H9 (cell line): ENCODE measurements around the gene ELMOD3. TPM values are rescaled to one million over a fixed set of nuclear protein-coding genes. Genes with fewer than 3 reads are reported as not detected.

ENCODE experiments used
- DNase-seq: peaks from one replicate; pipeline ENCODE4 v3.0.0-alpha.2; 2017
- H2AFZ ChIP-seq: one replicate; pipeline ENCODE4 v1.6.1; 2013; ENCODE audit warnings: mild to moderate bottlenecking, low read length, control low read depth, moderate library complexity
- H2AK5ac ChIP-seq: 2 replicates; pipeline ENCODE4 v1.6.1; 2013; ENCODE audit warnings: low read length, control low read depth, mixed read lengths; ENCODE audit not compliant: insufficient read length
- H2BK120ac ChIP-seq: one replicate; pipeline ENCODE4 v1.6.1; 2013; ENCODE audit warnings: low read depth, mild to moderate bottlenecking, low read length, control low read depth, inconsistent platforms; ENCODE audit not compliant: poor library complexity, severe bottlenecking
- H2BK12ac ChIP-seq: 2 replicates; pipeline ENCODE4 v1.6.1; 2013; ENCODE audit warnings: low read length, control low read depth, mixed read lengths, low read depth; ENCODE audit not compliant: insufficient read length
- H2BK15ac ChIP-seq: 2 replicates; pipeline ENCODE4 v1.6.1; 2013; ENCODE audit warnings: low read depth, low read length, control low read depth
- H2BK20ac ChIP-seq: one replicate; pipeline ENCODE4 v1.6.1; 2013; ENCODE audit warnings: low read depth, mild to moderate bottlenecking, low read length, control low read depth, inconsistent platforms; ENCODE audit not compliant: poor library complexity, severe bottlenecking
- H2BK5ac ChIP-seq: 2 replicates; pipeline ENCODE4 v1.6.1; 2013; ENCODE audit warnings: low read length, control low read depth, mixed read lengths; ENCODE audit not compliant: insufficient read length
- H3K14ac ChIP-seq: 2 replicates; pipeline ENCODE4 v1.6.1; 2013; ENCODE audit warnings: low read length, control low read depth; ENCODE audit not compliant: insufficient read depth
- H3K18ac ChIP-seq: 2 replicates; pipeline ENCODE4 v1.6.1; 2013; ENCODE audit warnings: low read depth, mild to moderate bottlenecking, mixed read lengths, low read length, control low read depth; ENCODE audit not compliant: insufficient read length
- H3K23ac ChIP-seq: 2 replicates; pipeline ENCODE4 v1.6.1; 2013; ENCODE audit warnings: low read length, control low read depth, mixed read lengths, low read depth; ENCODE audit not compliant: insufficient read length
- H3K23me2 ChIP-seq: 2 replicates; pipeline ENCODE4 v1.6.1; 2013; ENCODE audit warnings: low read depth, mild to moderate bottlenecking, mixed read lengths, low read length, control low read depth; ENCODE audit not compliant: insufficient read length, poor library complexity, severe bottlenecking
- H3K27ac ChIP-seq: 2 replicates; pipeline ENCODE4 v1.5.1; 2013; ENCODE audit warnings: low read length, control low read depth, mixed read lengths, low read depth; ENCODE audit not compliant: insufficient read length
- H3K27me3 ChIP-seq: 2 replicates; pipeline ENCODE4 v1.6.1; 2013; ENCODE audit warnings: low read length, control low read depth, inconsistent platforms; ENCODE audit not compliant: insufficient read depth
- H3K4ac ChIP-seq: 2 replicates; pipeline ENCODE4 v1.6.1; 2013; ENCODE audit warnings: low read depth, mild to moderate bottlenecking, control low read depth, inconsistent platforms, low read length, moderate library complexity
- H3K4me1 ChIP-seq: 2 replicates; pipeline ENCODE4 v1.6.1; 2013; ENCODE audit warnings: low read length, control low read depth, inconsistent platforms; ENCODE audit not compliant: insufficient read depth
- H3K4me2 ChIP-seq: 2 replicates; pipeline ENCODE4 v1.6.1; 2013; ENCODE audit warnings: low read length, control low read depth, mixed read lengths; ENCODE audit not compliant: insufficient read length, insufficient read depth
- H3K56ac ChIP-seq: 2 replicates; pipeline ENCODE4 v1.6.1; 2013; ENCODE audit warnings: low read depth, mild to moderate bottlenecking, mixed read lengths, low read length, control low read depth; ENCODE audit not compliant: insufficient read length
- H3K79me1 ChIP-seq: 2 replicates; pipeline ENCODE4 v1.6.1; 2013; ENCODE audit warnings: low read depth, mild to moderate bottlenecking, moderate library complexity, low read length, control low read depth, inconsistent platforms; ENCODE audit not compliant: insufficient read depth, poor library complexity, severe bottlenecking
- H3K79me2 ChIP-seq: 2 replicates; pipeline ENCODE4 v1.6.1; 2013; ENCODE audit warnings: low read length, control low read depth, inconsistent platforms; ENCODE audit not compliant: insufficient read depth
- H3K9ac ChIP-seq: 2 replicates; pipeline ENCODE4 v1.6.1; 2013; ENCODE audit warnings: low read length, control low read depth, mixed read lengths; ENCODE audit not compliant: insufficient read length; ENCODE audit errors: extremely low read depth
- H3K9me3 ChIP-seq: one replicate; pipeline ENCODE4 v1.6.1; 2013; ENCODE audit warnings: low read depth, low read length, inconsistent platforms; ENCODE audit not compliant: control insufficient read depth
- H3T11ph ChIP-seq: one replicate; pipeline ENCODE4 v1.6.1; 2013; ENCODE audit warnings: mild to moderate bottlenecking, low read length, control low read depth, inconsistent platforms
- H4K20me1 ChIP-seq: one replicate; pipeline ENCODE4 v1.6.1; 2013; ENCODE audit not compliant: control insufficient read depth, insufficient read length, insufficient read depth
- H4K5ac ChIP-seq: 2 replicates; pipeline ENCODE4 v1.6.1; 2013; ENCODE audit warnings: low read depth, mild to moderate bottlenecking, mixed read lengths, low read length, control low read depth; ENCODE audit not compliant: insufficient read length
- H4K8ac ChIP-seq: replicated peaks from 2 replicates; pipeline ENCODE4 v1.6.1; 2013; ENCODE audit warnings: low read length, control low read depth, mixed read lengths, low read depth; ENCODE audit not compliant: insufficient read length
- H4K91ac ChIP-seq: 2 replicates; pipeline ENCODE4 v1.6.1; 2013; ENCODE audit warnings: low read depth, mild to moderate bottlenecking, moderate library complexity, mixed read lengths, low read length, control low read depth; ENCODE audit not compliant: insufficient read length
- H3K27ac Mint-ChIP-seq, 3 experiments: 2 replicates in 2 of 3; 3 replicates in 1 of 3; pipeline ENCODE4 v1.8.0; 2020 to 2021; ENCODE audit warnings: mixed read lengths in 3 of 3, mild to moderate bottlenecking in 1 of 3, moderate library complexity in 1 of 3
- H3K27me3 Mint-ChIP-seq: 2 replicates; pipeline ENCODE4 v1.8.0; 2021; ENCODE audit warnings: low read depth, mild to moderate bottlenecking, moderate library complexity, mixed read lengths
- H3K36me3 Mint-ChIP-seq, 3 experiments: 2 replicates in 2 of 3; 3 replicates in 1 of 3; pipeline ENCODE4 v1.8.0; 2020 to 2021; ENCODE audit warnings: low read depth in 3 of 3, mixed read lengths in 3 of 3; ENCODE audit not compliant: insufficient read depth in 1 of 3
- H3K4me1 Mint-ChIP-seq, 2 experiments: 2 replicates each; pipeline ENCODE4 v1.8.0; 2020; ENCODE audit warnings: mixed read lengths in 2 of 2
- H3K4me3 Mint-ChIP-seq, 2 experiments: 2 replicates in 1 of 2; 3 replicates in 1 of 2; pipeline ENCODE4 v1.8.0; 2020 to 2021; ENCODE audit warnings: mild to moderate bottlenecking in 2 of 2, mixed read lengths in 2 of 2, moderate library complexity in 1 of 2
- H3K9me3 Mint-ChIP-seq, 2 experiments: 2 replicates in 1 of 2; 3 replicates in 1 of 2; pipeline ENCODE4 v1.8.0; 2020; ENCODE audit warnings: mild to moderate bottlenecking in 2 of 2, mixed read lengths in 2 of 2, moderate library complexity in 1 of 2
- CTCF ChIP-seq: fragments of 200-600 bp; sonication (generic); conservative IDR thresholded peaks from 3 replicates; pipeline ENCODE4 v1.8.0; 2021; ENCODE audit warnings: antibody characterized with exemption, mild to moderate bottlenecking
- WGBS: extraction: QIAGEN DNeasy Blood & Tissue Kit; methylation state at CpG from one replicate; pipeline ENCODE4 v1.1.7; 2013; ENCODE audit warnings: missing lambda C conversion rate, low lambda C conversion rate, mixed read lengths; ENCODE audit not compliant: insufficient read length; ENCODE audit errors: extremely low coverage; 5-methylcytosine and 5-hydroxymethylcytosine counted together
- total RNA-seq: library from RNA; stranded (reverse); gene quantifications from 2 replicates; pipeline ENCODE4 v1.2.1, GENCODE V29; 2021

The ELMOD3 gene
- total RNA-seq, 1 experiment from 2014 or later = 7.6 TPM

GRCh38 chr2:85439986-85440385 lies 85.4 kb downstream of the ELMOD3 start:
- no peak overlapping the region for H2BK20ac ChIP-seq
- Mint-ChIP-seq H3K36me3 (no peaks in the 10 kb centered on the region), H3K4me3 (no peak overlapping the region), H3K4me1 (peaks cover 21 to 36% of the 10 kb centered on the region in 2 experiments), H3K27me3 (peaks cover 20% of the 10 kb centered on the region), H3K9me3 (no peaks in the 10 kb centered on the region; a peak in 2 of 5 replicates), H3K27ac (no peak overlapping the region)
- no peak overlapping the region for H4K5ac ChIP-seq
- H3T11ph ChIP-seq = no peak overlapping the region
- no peak overlapping the region for H2BK120ac ChIP-seq
- H4K8ac ChIP-seq = no peak overlapping the region
- no peak overlapping the region for H3K56ac ChIP-seq
- DNase-seq = no peak
- H3K18ac ChIP-seq = no peak overlapping the region
- no peaks in the 10 kb centered on the region for H3K79me1 ChIP-seq
- H3K23ac ChIP-seq = no peak overlapping the region
- no peak overlapping the region for H3K4ac ChIP-seq
- H4K20me1 ChIP-seq = no peaks in the 10 kb centered on the region
- H3K79me2 ChIP-seq = no peaks in the 10 kb centered on the region
- no peak overlapping the region for H3K4me2 ChIP-seq
- no peak overlapping the region for H3K9ac ChIP-seq
- peaks cover 3% of the 10 kb centered on the region for H3K23me2 ChIP-seq
- H3K9me3 ChIP-seq = no peaks in the 10 kb centered on the region
- no peak overlapping the region for H2BK15ac ChIP-seq
- H3K4me1 ChIP-seq = peaks cover 3% of the 10 kb centered on the region; the same call in 1 of the 2 replicates
- H3K27ac ChIP-seq = no peak overlapping the region
- H3K14ac ChIP-seq = no peak overlapping the region
- no peak overlapping the region for H2AK5ac ChIP-seq
- no peak overlapping the region for H2BK5ac ChIP-seq
- no peak overlapping the region for H2BK12ac ChIP-seq
- TF ChIP-seq CTCF = no peak
- no peaks in the 10 kb centered on the region for H3K27me3 ChIP-seq
- no CpG with 5 or more reads among the region's 7 CpGs for WGBS
- no peak overlapping the region for H4K91ac ChIP-seq
- no peak overlapping the region for H2AFZ ChIP-seq
